HepG2 (cell line): ENCODE measurements around the gene HEPN1. TPM values are rescaled to one million over a fixed set of nuclear protein-coding genes. Genes with fewer than 3 reads are reported as not detected.

Experiments
- ARID2 ChIP-seq: sonication (generic); formaldehyde crosslinking; IDR thresholded peaks from 2 replicates; pipeline ENCODE4 v1.8.1; 2022; ENCODE audit warnings: mild to moderate bottlenecking, missing genetic modification reagents, borderline replicate concordance
- BRD4 ChIP-seq: sonication (generic); formaldehyde crosslinking; IDR thresholded peaks from 2 replicates; pipeline ENCODE4 v1.4.0; 2020; ENCODE audit warnings: missing genetic modification reagents
- CHD4 ChIP-seq: fragments of 200-600 bp; sonication (generic); IDR thresholded peaks from 2 replicates; pipeline ENCODE4 v1.7.0; 2017; ENCODE audit warnings: mild to moderate bottlenecking, low read length, borderline replicate concordance
- FIP1L1 ChIP-seq: fragments of 200-400 bp; formaldehyde crosslinking; IDR thresholded peaks from 2 replicates; pipeline ENCODE4 v1.6.1; 2018; ENCODE audit warnings: low read depth, mild to moderate bottlenecking, low read length, moderate library complexity, borderline replicate concordance; ENCODE audit not compliant: insufficient read depth
- HMG20A ChIP-seq: IDR thresholded peaks from 2 replicates; pipeline ENCODE4 v1.6.1; 2016; ENCODE audit warnings: borderline replicate concordance
- HNRNPL ChIP-seq: fragments of 200-400 bp; formaldehyde crosslinking; IDR thresholded peaks from 2 replicates; pipeline ENCODE4 v1.6.1; 2017; ENCODE audit warnings: mild to moderate bottlenecking, low read depth, low read length
- ISL2 ChIP-seq: sonication (generic); formaldehyde crosslinking; IDR thresholded peaks from 2 replicates; pipeline ENCODE4 v1.5.0; 2020; ENCODE audit warnings: missing genetic modification reagents
- KMT2B ChIP-seq: IDR thresholded peaks from 2 replicates; pipeline ENCODE4 v1.6.1; 2016; ENCODE audit warnings: missing genetic modification reagents, missing compliant biosample characterization
- PCBP2 ChIP-seq: fragments of 200-400 bp; formaldehyde crosslinking; optimal IDR thresholded peaks from 2 replicates; pipeline ENCODE3; 2018; ENCODE audit warnings: low read length, low read depth; ENCODE audit not compliant: poor library complexity, severe bottlenecking
- PRDM4 ChIP-seq: sonication (generic); formaldehyde crosslinking; IDR thresholded peaks from 2 replicates; pipeline ENCODE4 v1.9.0; 2021; ENCODE audit warnings: missing genetic modification reagents, borderline replicate concordance
- REPIN1 ChIP-seq: sonication (generic); formaldehyde crosslinking; IDR thresholded peaks from 2 replicates; pipeline ENCODE4 v1.8.0; 2022; ENCODE audit warnings: missing genetic modification reagents, low read depth, mild to moderate bottlenecking, borderline replicate concordance
- SAP130 ChIP-seq: IDR thresholded peaks from 2 replicates; pipeline ENCODE4 v1.6.1; 2016; ENCODE audit warnings: low read depth
- ZBTB3 ChIP-seq: sonication (generic); formaldehyde crosslinking; IDR thresholded peaks from 2 replicates; pipeline ENCODE4 v1.4.0; 2020; ENCODE audit warnings: low read depth, mild to moderate bottlenecking, moderate library complexity, missing genetic modification reagents, borderline replicate concordance
- ZNF12 ChIP-seq: sonication (generic); formaldehyde crosslinking; IDR thresholded peaks from 2 replicates; pipeline ENCODE4 v1.5.0; 2020; ENCODE audit warnings: missing genetic modification reagents
- ZNF256 ChIP-seq: sonication (generic); formaldehyde crosslinking; conservative IDR thresholded peaks from 2 replicates; pipeline ENCODE4 v1.4.0; 2020; ENCODE audit warnings: missing genetic modification reagents
- ZNF441 ChIP-seq: sonication (generic); formaldehyde crosslinking; IDR thresholded peaks from 2 replicates; pipeline ENCODE4 v1.7.0; 2021; ENCODE audit warnings: missing genetic modification reagents, borderline replicate concordance
- ZNF468 ChIP-seq: sonication (generic); formaldehyde crosslinking; IDR thresholded peaks from 2 replicates; pipeline ENCODE4 v1.8.0; 2022; ENCODE audit warnings: mild to moderate bottlenecking, moderate library complexity, missing genetic modification reagents
- ZNF547 ChIP-seq: sonication (generic); formaldehyde crosslinking; IDR thresholded peaks from 2 replicates; pipeline ENCODE4 v1.5.1; 2020; ENCODE audit warnings: mild to moderate bottlenecking, missing genetic modification reagents
- ZNF672 ChIP-seq: sonication (generic); formaldehyde crosslinking; IDR thresholded peaks from 2 replicates; pipeline ENCODE4 v1.8.1; 2022; ENCODE audit warnings: missing genetic modification reagents
- ZNF768 ChIP-seq: sonication (generic); formaldehyde crosslinking; IDR thresholded peaks from 2 replicates; pipeline ENCODE4 v1.4.0; 2020; ENCODE audit warnings: missing genetic modification reagents
- ZNF773 ChIP-seq: sonication (generic); formaldehyde crosslinking; IDR thresholded peaks from 2 replicates; pipeline ENCODE4 v1.4.0; 2020; ENCODE audit warnings: missing genetic modification reagents, borderline replicate concordance
- ZSCAN21 ChIP-seq: sonication (generic); formaldehyde crosslinking; IDR thresholded peaks from 2 replicates; pipeline ENCODE4 v1.8.0; 2022; ENCODE audit warnings: mild to moderate bottlenecking, missing genetic modification reagents, moderate library complexity, borderline replicate concordance
- polyA plus RNA-seq, 8 experiments: library from polyadenylated mRNA; depleted of rRNA in 3 of 8; stranded (reverse) in 7 of 8; unstranded in 1 of 8; fragments of >200 nt; fragmentation: Illumina TruSeq in 4 of 8; extraction: Trizol in 4 of 8; gene quantifications; 2 replicates each; pipeline versions ENCODE4 v1.2.1 to v1.2.3, GENCODE V29; 2011 to 2016; ENCODE audit warnings: low read depth in 4 of 8, missing spikeins in 1 of 8, mixed read lengths in 1 of 8; ENCODE audit not compliant: insufficient read depth in 1 of 8
- total RNA-seq, 5 experiments: library from RNA; depleted of rRNA; stranded (reverse); fragments of >200 nt; fragmentation: Illumina TruSeq; extraction: Trizol; gene quantifications; 2 replicates each; pipeline ENCODE4 v1.2.3, GENCODE V29; 2016; ENCODE audit warnings: low read depth in 1 of 5
- TF ChIP-seq, protein P1 (sequence below): sonication (generic); formaldehyde crosslinking; IDR thresholded peaks from 2 replicates; pipeline ENCODE4 v1.8.1; 2023; ENCODE audit warnings: mild to moderate bottlenecking, missing genetic modification reagents
- TF ChIP-seq, protein P2 (sequence below): sonication (generic); formaldehyde crosslinking; IDR thresholded peaks from 2 replicates; pipeline ENCODE4 v1.5.1; 2020; ENCODE audit warnings: missing genetic modification reagents, mild to moderate bottlenecking, borderline replicate concordance

Gene HEPN1
- total and polyA plus RNA-seq, 2 of the 13 experiments (the other 11 are each of a cell fraction or from before 2014, with no cell fraction given): not detected

DNA sequence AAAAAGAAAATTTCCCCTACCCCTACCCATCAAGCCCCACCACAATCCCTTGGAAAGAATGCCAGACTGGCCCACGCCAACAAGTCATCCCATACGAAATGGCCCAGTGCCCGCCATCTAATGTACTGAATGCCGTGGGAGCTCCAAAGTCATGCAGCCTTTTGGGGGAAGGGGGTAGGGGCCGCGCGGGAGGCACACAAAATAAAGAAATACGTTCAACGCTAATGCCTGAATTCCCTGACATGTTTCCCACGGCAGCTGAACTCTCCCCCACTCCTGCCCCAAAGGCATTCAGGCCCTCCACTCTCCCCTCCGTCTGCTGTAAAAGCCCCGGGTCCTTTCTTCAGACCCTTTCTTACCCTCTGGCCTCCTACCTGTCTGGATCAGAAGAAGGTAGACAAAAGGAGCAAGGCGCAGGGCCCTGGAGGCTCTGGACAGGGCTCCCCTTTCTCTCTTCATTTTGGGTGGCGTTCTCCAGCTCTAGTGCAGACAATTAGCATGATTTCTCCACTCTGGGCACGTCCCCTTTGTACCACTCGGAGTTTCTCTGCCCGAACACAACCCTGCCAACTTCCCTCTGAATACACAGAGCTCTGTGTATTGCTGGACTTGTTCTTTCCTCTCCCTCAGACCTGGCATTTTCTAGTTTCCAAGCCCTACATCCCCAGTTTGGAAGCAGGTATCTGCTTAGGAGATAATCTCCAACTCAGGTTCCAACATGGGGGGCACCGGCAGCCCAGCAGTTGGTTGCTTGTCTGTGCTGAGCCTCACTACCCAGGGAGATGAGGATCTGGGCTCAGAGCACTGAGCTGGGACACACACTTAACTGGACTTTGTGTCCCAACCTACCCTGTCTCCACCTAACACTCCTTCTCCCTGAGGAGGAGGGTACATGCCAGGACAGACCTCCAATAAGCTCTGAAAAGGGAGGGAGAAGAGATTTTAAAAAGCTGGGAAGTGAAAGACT is 16.8 kb downstream of the HEPN1 start, which contains the start of gene HEPACAM (continued):
- TF ChIP-seq, protein P1, sequence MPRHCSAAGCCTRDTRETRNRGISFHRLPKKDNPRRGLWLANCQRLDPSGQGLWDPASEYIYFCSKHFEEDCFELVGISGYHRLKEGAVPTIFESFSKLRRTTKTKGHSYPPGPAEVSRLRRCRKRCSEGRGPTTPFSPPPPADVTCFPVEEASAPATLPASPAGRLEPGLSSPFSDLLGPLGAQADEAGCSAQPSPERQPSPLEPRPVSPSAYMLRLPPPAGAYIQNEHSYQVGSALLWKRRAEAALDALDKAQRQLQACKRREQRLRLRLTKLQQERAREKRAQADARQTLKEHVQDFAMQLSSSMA (CRISPR knock-in tag): no peak
- TF ChIP-seq ZNF256 (CRISPR knock-in tag): no peak
- TF ChIP-seq ZNF12 (CRISPR knock-in tag): no peak
- 0 out of 2 replicates have a peak, but pooled peaks have one; percentile 32 for TF ChIP-seq ZBTB3
- TF ChIP-seq REPIN1: no peak
- no peak for TF ChIP-seq KMT2B
- TF ChIP-seq FIP1L1: no peak
- TF ChIP-seq, protein P2, sequence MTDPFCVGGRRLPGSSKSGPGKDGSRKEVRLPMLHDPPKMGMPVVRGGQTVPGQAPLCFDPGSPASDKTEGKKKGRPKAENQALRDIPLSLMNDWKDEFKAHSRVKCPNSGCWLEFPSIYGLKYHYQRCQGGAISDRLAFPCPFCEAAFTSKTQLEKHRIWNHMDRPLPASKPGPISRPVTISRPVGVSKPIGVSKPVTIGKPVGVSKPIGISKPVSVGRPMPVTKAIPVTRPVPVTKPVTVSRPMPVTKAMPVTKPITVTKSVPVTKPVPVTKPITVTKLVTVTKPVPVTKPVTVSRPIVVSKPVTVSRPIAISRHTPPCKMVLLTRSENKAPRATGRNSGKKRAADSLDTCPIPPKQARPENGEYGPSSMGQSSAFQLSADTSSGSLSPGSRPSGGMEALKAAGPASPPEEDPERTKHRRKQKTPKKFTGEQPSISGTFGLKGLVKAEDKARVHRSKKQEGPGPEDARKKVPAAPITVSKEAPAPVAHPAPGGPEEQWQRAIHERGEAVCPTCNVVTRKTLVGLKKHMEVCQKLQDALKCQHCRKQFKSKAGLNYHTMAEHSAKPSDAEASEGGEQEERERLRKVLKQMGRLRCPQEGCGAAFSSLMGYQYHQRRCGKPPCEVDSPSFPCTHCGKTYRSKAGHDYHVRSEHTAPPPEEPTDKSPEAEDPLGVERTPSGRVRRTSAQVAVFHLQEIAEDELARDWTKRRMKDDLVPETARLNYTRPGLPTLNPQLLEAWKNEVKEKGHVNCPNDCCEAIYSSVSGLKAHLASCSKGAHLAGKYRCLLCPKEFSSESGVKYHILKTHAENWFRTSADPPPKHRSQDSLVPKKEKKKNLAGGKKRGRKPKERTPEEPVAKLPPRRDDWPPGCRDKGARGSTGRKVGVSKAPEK (CRISPR knock-in tag): no peak
- 0 out of 2 replicates have a peak, but pooled peaks have one; percentile 13 for TF ChIP-seq HMG20A (CRISPR knock-in tag)
- TF ChIP-seq CHD4: no peak
- TF ChIP-seq ZNF773 (CRISPR knock-in tag): no peak
- TF ChIP-seq ISL2 (CRISPR knock-in tag): 0 out of 2 replicates have a peak, but pooled peaks have one; percentile 2
- no peak for TF ChIP-seq PCBP2
- TF ChIP-seq ZNF441: 0 out of 2 replicates have a peak, but pooled peaks have one; percentile 23
- TF ChIP-seq ZNF768 (CRISPR knock-in tag): peak; percentile 69
- no peak for TF ChIP-seq ZNF468 (CRISPR knock-in tag)
- TF ChIP-seq ZNF547 (CRISPR knock-in tag): no peak
- peak; percentile 68; the same call in 1 of the 2 replicates for TF ChIP-seq BRD4
- TF ChIP-seq ARID2 (CRISPR knock-in tag): 0 out of 2 replicates have a peak, but pooled peaks have one; percentile 14
- TF ChIP-seq SAP130 (CRISPR knock-in tag): peak; percentile 50
- TF ChIP-seq ZSCAN21 (CRISPR knock-in tag): 0 out of 2 replicates have a peak, but pooled peaks have one; percentile 26
- no peak for TF ChIP-seq ZNF672 (CRISPR knock-in tag)
- TF ChIP-seq HNRNPL: no peak
- no peak for TF ChIP-seq PRDM4 (CRISPR knock-in tag)
